Activated CD8-positive, alpha-beta memory T cell treated with anti-CD3 and anti-CD28 coated beads for 24 hours (primary cell): ENCODE results near the gene CTSV.
A peak's percentile ranks its signal among the peaks of the same experiment; 100 is the strongest.
"Not testable (repeated sequence)": the region's sequence is repeated elsewhere in the genome, so short reads cannot be mapped to it uniquely, and the experiment has no call there.

ENCODE experiments used
- DNase-seq: peaks from one replicate; pipeline ENCODE4 v3.0.0-alpha.2; 2020

The CTSV gene

GRCh38 chr9:97038611-97039513 lies at the start of gene CTSV:
Gene CTSV (minus strand): TSS chr9:97039142. CDS start chr9:97038043, 1,099 bp downstream.
- peak; percentile 88 for DNase-seq

- not testable (repeated sequence) for DNase-seq
Measured at GRCh38 chr9:97087668-97088215, 48.8 kb upstream of the CTSV start.

GRCh38 chr9:97084562-97084991 lies 45.6 kb upstream of the CTSV start:
- DNase-seq: not testable (repeated sequence)

GRCh38 chr9:97078362-97078761 lies 39.4 kb upstream of the CTSV start:
- DNase-seq: no peak

DNA sequence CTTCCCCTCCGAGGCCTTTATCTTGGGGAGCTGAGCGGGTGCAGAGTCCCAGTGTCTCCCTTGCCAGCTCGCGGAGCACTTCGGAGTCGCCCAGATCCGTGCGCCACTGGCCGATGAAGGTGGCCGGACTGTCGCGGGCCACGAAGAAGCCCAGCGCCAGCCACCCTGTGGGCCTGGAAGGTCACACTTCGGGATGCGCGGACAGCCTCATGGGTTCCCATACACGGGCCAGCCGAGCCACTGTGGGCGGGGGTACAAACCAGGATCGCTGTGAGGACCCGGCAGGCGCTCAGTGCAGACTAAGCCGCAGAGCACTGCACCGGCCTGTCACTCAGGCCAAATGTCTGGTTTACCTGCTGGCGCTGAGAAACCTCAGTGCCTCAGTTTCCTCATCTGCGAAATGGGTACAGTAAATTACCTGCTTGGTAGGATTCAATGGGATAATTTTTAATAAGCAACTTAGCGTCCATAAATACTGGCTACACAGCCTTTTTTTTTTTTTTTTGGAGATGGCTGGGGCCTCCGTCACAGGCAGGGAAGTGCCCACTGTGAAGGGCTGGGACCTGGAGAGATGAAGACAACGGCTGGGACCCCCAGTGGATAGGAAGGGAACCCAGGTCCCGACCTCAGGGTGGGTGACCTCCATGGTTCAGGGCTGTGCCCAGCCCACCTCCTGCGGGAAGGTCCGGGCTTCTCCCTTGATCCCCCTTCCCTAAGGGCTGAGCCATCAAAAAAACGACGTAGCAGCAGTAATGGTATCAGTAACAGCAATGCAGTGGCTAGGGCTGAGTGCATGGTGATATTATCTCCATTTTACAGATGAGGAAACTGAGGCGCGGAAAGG lies 38.7 kb upstream of the CTSV start:
- no peak for DNase-seq

DNA sequence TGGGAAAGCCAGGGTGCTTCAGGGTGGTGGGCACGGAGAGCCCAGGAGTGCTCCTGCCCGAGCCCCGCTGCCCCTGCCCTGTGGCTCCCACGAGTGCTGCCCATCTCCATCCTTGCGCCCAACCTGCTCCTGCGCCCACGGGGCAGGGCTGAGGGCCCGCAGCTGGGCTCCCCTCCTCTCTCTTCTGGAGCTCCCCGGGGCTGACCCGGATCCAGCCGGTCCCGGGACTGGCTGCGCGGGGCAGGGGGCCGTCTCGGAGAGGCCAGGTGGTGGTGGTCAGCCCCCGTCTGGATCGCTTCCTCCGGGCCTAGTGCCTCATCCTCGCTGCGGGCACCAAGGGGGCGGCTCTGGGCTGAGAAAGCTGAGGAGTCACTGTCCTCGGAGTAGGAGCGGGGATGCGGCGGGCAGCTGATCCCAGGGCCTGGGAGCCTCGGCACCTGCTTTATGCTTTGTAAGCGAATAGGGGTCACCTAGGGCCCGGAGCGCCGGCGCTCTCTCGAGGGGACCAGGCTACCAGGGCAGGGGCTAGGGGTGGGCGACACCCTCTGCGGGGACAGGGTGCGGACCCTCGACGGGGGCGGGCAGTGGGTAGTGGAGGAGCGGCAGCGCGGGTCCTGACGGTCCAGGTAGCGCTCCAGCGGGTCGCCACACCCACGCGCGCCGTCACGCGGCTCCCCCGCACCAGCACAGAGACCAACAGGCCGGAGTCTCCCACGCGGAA lies 37.9 kb upstream of the CTSV start:
- not testable (repeated sequence) for DNase-seq

- DNase-seq: no peak
Measured at GRCh38 chr9:97076238-97076637, 37.3 kb upstream of the CTSV start.

- DNase-seq: no peak
Measured at GRCh38 chr9:97075289-97075985, 36.5 kb upstream of the CTSV start.

DNA sequence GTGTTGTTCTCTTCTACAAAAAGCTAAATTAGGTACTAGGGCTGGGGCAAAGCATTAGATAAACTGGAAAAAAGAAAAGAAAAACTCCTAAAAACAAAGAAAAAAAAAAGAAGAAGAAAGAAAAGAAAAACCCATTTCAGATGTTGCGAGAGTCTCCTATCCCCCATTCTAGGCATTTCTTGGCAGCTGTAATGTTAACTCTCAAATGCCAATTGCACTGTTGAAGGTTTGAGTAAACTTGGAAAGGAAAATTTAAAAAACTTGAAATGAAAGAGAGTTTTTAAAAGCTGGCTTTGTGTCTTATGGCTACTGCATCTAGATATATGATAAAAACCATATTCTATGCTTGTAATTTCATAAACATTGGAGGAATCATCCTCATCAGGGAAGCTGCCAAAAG lies 34.6 kb upstream of the CTSV start:
- DNase-seq: no peak

GRCh38 chr9:97072285-97072776 lies 33.4 kb upstream of the CTSV start:
- no peak for DNase-seq

GRCh38 chr9:97070325-97070724 lies 31.4 kb upstream of the CTSV start:
- not testable (repeated sequence) for DNase-seq

DNA sequence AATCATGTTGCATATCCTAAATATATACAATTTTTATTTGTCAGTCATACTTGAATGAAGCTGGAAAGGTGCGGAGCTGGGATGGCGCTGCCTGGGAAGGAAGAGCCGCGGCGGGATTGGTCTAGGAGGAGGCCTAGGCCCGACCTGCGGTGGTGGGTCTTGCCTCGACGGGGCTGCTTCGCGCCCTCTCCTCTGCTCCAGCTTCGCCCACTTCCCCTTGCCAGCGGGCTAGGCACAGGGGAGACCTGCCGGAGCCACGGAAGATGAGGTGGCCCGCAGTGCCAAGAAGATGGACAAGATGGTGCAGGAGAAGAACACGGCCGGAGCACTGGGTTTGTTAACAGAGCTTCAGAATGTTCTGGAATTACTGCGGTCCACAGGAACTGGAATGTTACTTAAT lies 28.5 kb upstream of the CTSV start:
- DNase-seq: no peak

DNA sequence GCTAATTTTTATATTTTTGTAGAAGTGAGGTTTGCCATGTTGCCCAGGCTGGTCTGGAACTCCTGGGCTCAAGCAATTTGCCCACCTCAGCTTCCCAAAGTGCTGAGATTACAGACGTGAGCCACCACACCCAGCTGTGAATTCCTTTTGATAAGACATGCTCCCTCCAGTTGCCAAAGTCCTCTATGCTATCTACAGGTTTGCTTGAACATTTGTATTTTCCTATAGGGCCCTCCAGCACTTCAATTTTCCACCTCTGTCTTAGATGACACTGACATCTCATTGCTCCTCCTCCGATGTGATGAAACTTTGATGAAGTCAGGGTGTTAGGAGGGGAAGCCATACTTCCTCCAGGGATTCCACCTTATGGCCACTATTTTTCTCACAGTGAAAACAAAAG lies 25.2 kb upstream of the CTSV start:
- no peak for DNase-seq

DNA sequence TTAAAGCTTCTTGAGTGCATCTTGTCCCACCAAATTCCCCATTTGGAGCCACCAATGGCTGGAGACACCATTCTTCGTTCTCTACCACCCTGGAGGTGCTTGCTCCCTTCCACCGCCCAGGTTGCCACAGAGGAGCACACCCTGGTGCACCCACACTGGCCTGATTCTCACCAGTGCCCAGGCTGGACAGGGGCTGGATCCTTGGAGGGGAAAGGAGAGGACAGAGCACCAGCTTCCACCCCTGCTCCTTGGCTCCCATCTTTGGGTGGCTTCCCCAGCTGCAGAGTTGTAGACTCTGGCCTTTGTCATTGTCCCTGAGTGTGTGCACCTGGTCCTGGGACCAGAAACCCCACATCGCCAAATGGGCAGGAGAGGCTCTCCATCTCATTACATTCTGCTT lies 21.9 kb upstream of the CTSV start:
- DNase-seq: no peak

DNA sequence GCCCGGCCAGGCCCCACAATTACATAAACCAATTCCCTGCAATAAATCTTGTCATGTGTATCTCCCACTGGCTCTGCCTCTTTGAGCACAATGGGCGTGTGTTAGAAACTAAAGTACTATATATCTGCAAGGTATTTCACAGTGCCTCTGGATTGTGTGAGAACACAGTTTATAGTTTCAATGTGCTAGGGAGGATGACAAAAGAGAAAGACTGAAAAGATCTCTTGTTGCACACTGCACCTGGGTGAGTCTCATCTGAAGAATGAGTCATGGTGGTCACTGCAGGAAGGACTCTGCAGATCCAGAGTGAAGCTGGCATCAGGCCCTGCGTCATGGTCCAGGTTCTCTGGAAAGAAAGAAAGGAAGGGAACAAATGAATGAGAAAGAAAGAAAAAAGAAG lies 20.7 kb upstream of the CTSV start:
- DNase-seq: no peak

DNA sequence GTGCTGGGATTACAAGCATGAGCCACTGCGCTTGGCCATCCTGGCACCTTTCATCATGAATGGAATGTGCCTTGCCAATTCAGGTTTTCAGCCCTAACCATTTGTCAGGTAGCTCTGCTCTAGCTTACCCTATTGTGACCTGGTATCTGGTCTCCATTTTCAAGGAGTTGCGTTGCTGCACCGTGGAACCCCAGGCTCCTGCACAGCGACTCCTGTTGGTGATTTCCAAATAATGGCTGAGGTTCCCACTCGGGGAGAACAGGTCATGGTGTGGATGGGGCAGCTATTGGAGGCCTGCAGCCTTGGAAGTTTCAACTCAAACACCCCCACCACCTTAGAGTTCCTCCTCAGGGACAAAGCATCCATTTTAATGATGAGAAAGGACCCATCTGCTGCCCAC lies 18.7 kb upstream of the CTSV start:
- DNase-seq: no peak

GRCh38 chr9:97055891-97056290 lies 16.9 kb upstream of the CTSV start:
- not testable (repeated sequence) for DNase-seq

DNA sequence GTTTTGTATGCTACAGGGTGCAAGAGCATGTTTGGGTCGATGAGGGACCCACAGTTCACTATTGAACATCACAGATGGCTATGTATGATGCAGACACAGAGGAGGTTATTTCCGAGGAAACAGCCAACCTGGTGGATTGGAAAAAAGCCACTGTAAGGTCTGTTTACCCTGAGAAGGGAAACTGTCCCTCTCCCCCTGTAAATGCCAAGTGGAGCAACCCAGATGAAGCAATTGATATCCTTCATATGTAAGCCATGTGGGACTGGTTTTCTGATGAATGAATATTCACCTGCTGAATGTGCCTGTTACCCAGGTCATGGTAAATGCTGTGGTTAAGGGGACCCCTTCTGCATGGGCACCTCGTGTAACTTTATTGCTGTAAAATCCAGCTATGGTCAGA lies 14.8 kb upstream of the CTSV start:
- no peak for DNase-seq

DNA sequence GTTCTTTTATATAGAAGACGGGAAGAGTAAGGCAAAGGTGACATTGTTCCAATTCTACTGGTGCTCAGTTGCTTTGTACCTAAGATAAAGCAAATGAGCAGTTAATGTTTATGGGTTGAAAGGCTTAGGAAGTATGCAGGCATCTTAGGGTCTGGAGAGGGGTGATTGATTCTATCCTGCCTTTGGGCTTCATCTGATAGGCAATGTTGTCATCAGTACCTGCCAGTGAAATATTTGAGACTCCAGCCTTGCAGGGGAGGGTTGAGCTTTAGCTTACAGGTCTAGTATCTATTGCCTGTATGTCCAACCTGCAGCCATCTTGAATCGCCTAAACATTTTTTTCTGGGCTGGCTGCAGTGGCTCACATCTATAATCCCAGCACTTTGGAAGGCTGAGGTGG lies 13.8 kb upstream of the CTSV start:
- DNase-seq: no peak

DNA sequence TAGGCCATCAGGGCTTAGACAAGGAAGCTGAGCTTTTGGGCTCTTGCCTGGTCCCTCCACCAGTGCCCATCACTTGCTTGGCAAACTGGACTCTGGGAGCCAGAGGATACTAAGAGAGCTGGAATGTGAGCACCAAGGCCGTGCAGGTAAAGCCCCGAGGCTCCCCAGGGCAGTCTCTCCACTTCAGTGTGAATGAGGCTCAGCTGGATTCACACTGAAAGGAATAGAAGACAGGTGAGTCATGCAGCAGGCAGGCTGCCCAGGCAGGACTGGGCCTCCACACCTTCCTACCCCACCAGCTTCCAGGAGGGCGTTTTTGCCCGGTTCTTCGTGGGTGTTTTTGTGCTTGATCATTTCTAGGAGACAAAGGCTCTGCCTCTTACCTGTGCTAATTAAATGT lies 7.3 kb upstream of the CTSV start:
- DNase-seq: no peak

DNA sequence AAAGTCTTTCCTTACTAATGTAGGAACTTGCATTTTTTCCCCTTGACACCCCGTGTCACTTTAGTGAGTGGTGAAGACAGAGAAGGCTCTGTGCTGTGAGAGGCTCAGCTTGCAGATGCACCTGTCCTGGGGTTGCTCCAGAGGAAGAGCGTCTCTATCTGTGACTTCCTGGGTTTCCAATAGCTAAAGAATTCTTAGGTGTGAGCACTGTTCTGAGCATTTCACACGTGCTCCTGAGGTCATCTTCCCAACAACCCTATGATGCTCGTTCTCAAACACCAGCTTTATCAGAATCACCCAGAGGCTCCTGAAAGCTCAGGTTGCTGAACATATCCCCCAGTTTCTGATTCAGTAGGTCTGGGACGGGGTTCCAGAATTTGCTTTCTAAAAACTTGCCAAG lies 6.4 kb upstream of the CTSV start:
- DNase-seq: no peak

DNA sequence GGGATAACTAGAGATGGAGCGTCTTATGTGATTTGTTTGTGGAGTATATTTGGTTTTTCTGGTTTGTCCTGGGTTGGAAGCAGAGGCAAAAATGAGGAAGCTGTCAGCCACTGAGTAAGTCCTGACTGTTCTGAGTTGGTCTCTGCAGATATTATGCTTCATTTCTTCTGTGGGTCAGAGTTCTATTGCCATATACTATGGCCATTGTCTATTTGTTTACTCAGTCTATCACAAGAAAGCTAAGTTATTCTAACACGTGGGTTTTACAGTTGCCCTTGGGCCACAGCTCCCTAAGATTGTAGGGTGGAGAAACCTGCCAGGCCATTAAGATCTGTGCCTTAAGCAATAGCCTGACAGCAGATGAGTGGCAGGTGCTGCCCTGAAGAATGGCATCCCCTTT lies 3.0 kb upstream of the CTSV start:
- no peak for DNase-seq
